Natural killer cell (primary cell): ENCODE data around the gene CUL2. TPM values are rescaled to one million over a fixed set of nuclear protein-coding genes. Genes with fewer than 3 reads are reported as not detected.

Experiments
- ATAC-seq, 3 donors: fragments of 150-1000 bp in 2 of 3; fragments of 200-7000 bp in 1 of 3; cut with Tn5 transposase; 1 replicate in 1 of 3; 2 replicates in 2 of 3; pipeline ENCODE4 v1.10.0; 2021; ENCODE audit warnings: mild to moderate bottlenecking in 2 of 3, moderate library complexity in 2 of 3
- DNase-seq, 2 donors: peaks; one replicate each; pipeline versions ENCODE4 v3.0.0 to v3.0.0-alpha.2; 2013 to 2021; ENCODE audit warnings: mixed read lengths in 1 of 2
- H3K27ac ChIP-seq: one replicate; pipeline ENCODE4 v1.5.1; 2013; ENCODE audit warnings: mild to moderate bottlenecking, low read length
- H3K27me3 ChIP-seq: one replicate; pipeline ENCODE4 v1.6.1; 2013; ENCODE audit warnings: low read length; ENCODE audit not compliant: control insufficient read depth, insufficient read depth
- H3K36me3 ChIP-seq: one replicate; pipeline ENCODE4 v1.6.1; 2013; ENCODE audit warnings: low read length; ENCODE audit not compliant: control insufficient read depth, insufficient read depth
- H3K4me1 ChIP-seq: one replicate; pipeline ENCODE4 v1.6.1; 2013; ENCODE audit warnings: low read length; ENCODE audit not compliant: control insufficient read depth, insufficient read depth
- H3K4me3 ChIP-seq: one replicate; pipeline ENCODE4 v1.5.1; 2013; ENCODE audit warnings: low read length
- H3K9me3 ChIP-seq: one replicate; pipeline ENCODE4 v1.6.1; 2013; ENCODE audit warnings: low read length; ENCODE audit not compliant: control insufficient read depth, insufficient read depth
- H3K27ac Mint-ChIP-seq, 2 donors: one replicate each; pipeline ENCODE4 v1.8.0; 2022; ENCODE audit warnings: mild to moderate bottlenecking in 2 of 2, mixed read lengths in 2 of 2, moderate library complexity in 1 of 2
- H3K27me3 Mint-ChIP-seq, 2 donors: one replicate each; pipeline ENCODE4 v1.8.0; 2022; ENCODE audit warnings: low read depth in 2 of 2, mixed read lengths in 2 of 2
- H3K36me3 Mint-ChIP-seq: one replicate; pipeline ENCODE4 v1.8.0; 2022; ENCODE audit warnings: mixed read lengths
- H3K4me1 Mint-ChIP-seq, 2 donors: one replicate each; pipeline ENCODE4 v1.8.0; 2022; ENCODE audit warnings: mixed read lengths in 2 of 2
- H3K4me3 Mint-ChIP-seq: one replicate; pipeline ENCODE4 v1.8.0; 2022; ENCODE audit warnings: mild to moderate bottlenecking, moderate library complexity, mixed read lengths
- H3K9me3 Mint-ChIP-seq, 2 donors: one replicate each; pipeline ENCODE4 v1.8.0; 2022; ENCODE audit warnings: mixed read lengths in 2 of 2
- CTCF ChIP-seq: fragments of 200-600 bp; IDR thresholded peaks from one replicate; pipeline ENCODE4 v1.8.0; 2022; ENCODE audit warnings: antibody characterized with exemption
- WGBS: methylation state at CpG from one replicate; pipeline ENCODE4 v1.1.7; 2013; ENCODE audit warnings: missing lambda C conversion rate; ENCODE audit not compliant: insufficient coverage; 5-methylcytosine and 5-hydroxymethylcytosine counted together
- intact Hi-C: fragments of 100-400 bp; cut with micrococcal nuclease; formaldehyde crosslinking; loops from one replicate; pipeline ENCODE4 v1.14.2; 2022
- total RNA-seq, 4 donors: library from RNA; stranded (reverse); fragments of 120-200 nt in 1 of 4; gene quantifications; one replicate each; pipeline versions ENCODE4 v1.2.3 to v1.2.4, GENCODE V29; 2013 to 2022

CUL2 gene
- total RNA-seq, 3 donors from 2014 or later (not counting 1 experiment from before 2014, with no cell fraction given), result 33.5 to 41.6 (median 41.3) TPM

GRCh38 chr10:35019041-35020024 lies 70.8 kb downstream of the CUL2 start:
- no peak for TF ChIP-seq CTCF
- Mint-ChIP-seq H3K4me3 (no peak overlapping the region), H3K9me3 (no peaks in the 10 kb centered on the region), H3K36me3 (no peaks in the 10 kb centered on the region), H3K27ac (peak overlapping the region; percentile 14 to 49), H3K4me1 (no peaks in the 10 kb centered on the region), H3K27me3 (no peaks in the 10 kb centered on the region)
- Histone ChIP-seq H3K36me3 (peaks cover 37% of the 10 kb centered on the region), H3K4me3 (no peak overlapping the region), H3K27me3 (no peaks in the 10 kb centered on the region), H3K4me1 (no peaks in the 10 kb centered on the region), H3K9me3 (no peaks in the 10 kb centered on the region), H3K27ac (no peak overlapping the region)
- intact Hi-C loops, result no loop called here
- ATAC-seq (no peak), DNase-seq (no peak)
- WGBS, result 88% methylated on average over 8 of the region's 8 CpGs

GRCh38 chr10:35017608-35018007 lies 72.5 kb downstream of the CUL2 start:
- no peak overlapping the region for H3K27ac Mint-ChIP-seq
- no peaks in the 10 kb centered on the region for H3K27me3 ChIP-seq

GRCh38 chr10:35015843-35016408 lies 74.2 kb downstream of the CUL2 start:
- no peaks in the 10 kb centered on the region for H3K4me1 ChIP-seq
- H3K9me3 Mint-ChIP-seq, result no peaks in the 10 kb centered on the region
- peaks cover 44% of the 10 kb centered on the region for H3K36me3 ChIP-seq
- H3K4me1 Mint-ChIP-seq, result no peaks in the 10 kb centered on the region
- no peaks in the 10 kb centered on the region for H3K27me3 Mint-ChIP-seq
- no peaks in the 10 kb centered on the region for H3K9me3 ChIP-seq
- no peak overlapping the region for H3K4me3 ChIP-seq
- no peaks in the 10 kb centered on the region for H3K27me3 ChIP-seq
- H3K27ac ChIP-seq, result no peak overlapping the region
- no peak for ATAC-seq
- no peak overlapping the region for H3K4me3 Mint-ChIP-seq
- TF ChIP-seq CTCF, result no peak
- DNase-seq, result no peak
- intact Hi-C loops, result no loop called here
- no peak overlapping the region for H3K27ac Mint-ChIP-seq
- 98% methylated on average over 5 of the region's 5 CpGs for whole genome bisulfite sequencing
- no peaks in the 10 kb centered on the region for H3K36me3 Mint-ChIP-seq

More at GRCh38 chr10:35017608-35018007, 72.5 kb downstream of the CUL2 start:
- TF ChIP-seq CTCF, result no peak
- no peaks in the 10 kb centered on the region for H3K4me1 Mint-ChIP-seq
- peaks cover 37% of the 10 kb centered on the region for H3K36me3 ChIP-seq
- ATAC-seq (no peak), DNase-seq (no peak)
- WGBS, result 71% methylated on average over 4 of the region's 5 CpGs
- H3K4me1 ChIP-seq, result no peaks in the 10 kb centered on the region
- intact Hi-C loops, result no loop called here
- H3K36me3 Mint-ChIP-seq, result no peaks in the 10 kb centered on the region
- no peak overlapping the region for H3K4me3 Mint-ChIP-seq
- no peak overlapping the region for H3K27ac ChIP-seq
- no peaks in the 10 kb centered on the region for H3K9me3 ChIP-seq
- no peaks in the 10 kb centered on the region for H3K9me3 Mint-ChIP-seq
- no peaks in the 10 kb centered on the region for H3K27me3 Mint-ChIP-seq
- no peak overlapping the region for H3K4me3 ChIP-seq
